ENCODE measurements around the gene DDX60. TPM values are rescaled to one million over a fixed set of nuclear protein-coding genes. Genes with fewer than 3 reads are reported as not detected.
"Not testable (repeated sequence)": the region's sequence is repeated elsewhere in the genome, so short reads cannot be mapped to it uniquely, and the experiment has no call there.

Gene DDX60
- total RNA-seq, 4 donors from 2014 or later, result 6.0 to 13.3 (median 9.8) TPM

GRCh38 chr4:168335621-168336020 lies 17.1 kb upstream of the DDX60 start:
- no peak overlapping the region for H3K27ac ChIP-seq (replicated peaks in 1 of 4)
- no peaks in the 10 kb centered on the region for H3K4me1 ChIP-seq
- DNase-seq (ENCODE audit: extremely low spot score), result no peak
- intact Hi-C loops (cut with DNase I), result no loop called here
- TF ChIP-seq POLR2A (IDR thresholded peaks at IDR 0.05; ENCODE audit: low read depth) (no peak), EP300 (IDR thresholded peaks at IDR 0.05) (no peak), POLR2AphosphoS5 (IDR thresholded peaks at IDR 0.05) (no peak), CTCF (IDR thresholded peaks at IDR 0.05) (no peak)
- H3K36me3 ChIP-seq, result no peaks in the 10 kb centered on the region
- H3K9me3 ChIP-seq, result no peaks in the 10 kb centered on the region
- no peaks in the 10 kb centered on the region for H3K27me3 ChIP-seq
- H3K4me3 ChIP-seq, result no peak overlapping the region

- no peaks in the 10 kb centered on the region for H3K9me3 ChIP-seq
- no peak for DNase-seq (ENCODE audit: extremely low spot score)
- intact Hi-C loops (cut with DNase I), result no loop called here
- H3K4me3 ChIP-seq, result no peak overlapping the region
- TF ChIP-seq POLR2A (IDR thresholded peaks at IDR 0.05; ENCODE audit: low read depth) (no peak), CTCF (IDR thresholded peaks at IDR 0.05) (no peak), POLR2AphosphoS5 (IDR thresholded peaks at IDR 0.05) (no peak), EP300 (IDR thresholded peaks at IDR 0.05) (no peak)
- H3K27ac ChIP-seq (replicated peaks in 1 of 4), result no peak overlapping the region
- WGBS, result 79% methylated on average over 1 of the region's 1 CpG
- no peaks in the 10 kb centered on the region for H3K4me1 ChIP-seq
- no peaks in the 10 kb centered on the region for H3K36me3 ChIP-seq
- no peaks in the 10 kb centered on the region for H3K27me3 ChIP-seq
Measured at GRCh38 chr4:168334053-168334452, 15.5 kb upstream of the DDX60 start.

GRCh38 chr4:168330575-168330974 lies 12.0 kb upstream of the DDX60 start:
- DNase-seq (ENCODE audit: extremely low spot score); H3K4me1 ChIP-seq; intact Hi-C loops (cut with DNase I); H3K36me3 ChIP-seq; H3K9me3 ChIP-seq; H3K27me3 ChIP-seq; H3K27ac ChIP-seq (replicated peaks in 1 of 4); H3K4me3 ChIP-seq: not testable (repeated sequence)
- WGBS, result 68% methylated on average over 3 of the region's 3 CpGs

GRCh38 chr4:168325591-168325990 lies 7.0 kb upstream of the DDX60 start:
- Histone ChIP-seq H3K27me3 (no peaks in the 10 kb centered on the region), H3K9me3 (no peaks in the 10 kb centered on the region), H3K4me3 (no peak overlapping the region), H3K4me1 (no peaks in the 10 kb centered on the region), H3K27ac (replicated peaks in 1 of 4) (no peak overlapping the region), H3K36me3 (peaks cover 0 to 3% (median 0%) of the 10 kb centered on the region in 4 donors)
- intact Hi-C loops (cut with DNase I), result loop anchor here (10.0 kb wide), 1 partner anchor 159 kb away; the partner anchor contains the start of gene DDX60L
- 80% methylated on average over 4 of the region's 4 CpGs for WGBS
- TF ChIP-seq POLR2A (IDR thresholded peaks at IDR 0.05; ENCODE audit: low read depth), result no peak
- TF ChIP-seq EP300 (IDR thresholded peaks at IDR 0.05), result no peak
- no peak for TF ChIP-seq CTCF (IDR thresholded peaks at IDR 0.05)
- no peak for TF ChIP-seq POLR2AphosphoS5 (IDR thresholded peaks at IDR 0.05)
- no peak for DNase-seq (ENCODE audit: extremely low spot score)

GRCh38 chr4:168321006-168321405 lies 2.5 kb upstream of the DDX60 start:
- Histone ChIP-seq H3K4me1 (peaks cover 7 to 25% (median 18%) of the 10 kb centered on the region in 4 donors), H3K27ac (replicated peaks in 1 of 4) (no peak overlapping the region), H3K4me3 (no peak overlapping the region), H3K36me3 (peaks cover 0 to 3% (median 0%) of the 10 kb centered on the region in 4 donors), H3K27me3 (no peaks in the 10 kb centered on the region), H3K9me3 (no peaks in the 10 kb centered on the region)
- 84% methylated on average over 3 of the region's 3 CpGs for WGBS
- intact Hi-C loops (cut with DNase I), result loop anchor here (10.0 kb wide), 1 partner anchor 164 kb away; the partner anchor contains the start of gene DDX60L
- DNase-seq (ENCODE audit: extremely low spot score), result no peak
- TF ChIP-seq CTCF (IDR thresholded peaks at IDR 0.05), result no peak
- TF ChIP-seq POLR2AphosphoS5 (IDR thresholded peaks at IDR 0.05), result no peak
- TF ChIP-seq EP300 (IDR thresholded peaks at IDR 0.05), result no peak
- no peak for TF ChIP-seq POLR2A (IDR thresholded peaks at IDR 0.05; ENCODE audit: low read depth)
